ENCODE results near the gene ERVV-1. TPM values are rescaled to one million over a fixed set of nuclear protein-coding genes. Genes with fewer than 3 reads are reported as not detected.
A peak's percentile ranks its signal among the peaks of the same experiment; 100 is the strongest.
"Not testable (repeated sequence)": the region's sequence is repeated elsewhere in the genome, so short reads cannot be mapped to it uniquely, and the experiment has no call there.

Gene ERVV-1
- polyA plus RNA-seq, 3 donors = not detected

GRCh38 chr19:53015159-53015558 lies 1.4 kb downstream of the ERVV-1 start:
- no peak for DNase-seq (ENCODE audit: low read depth in 3 of 3, low spot score in 2 of 3)

GRCh38 chr19:53015730-53016129 lies 2.0 kb downstream of the ERVV-1 start:
- no peak for DNase-seq (ENCODE audit: low read depth in 3 of 3, low spot score in 2 of 3)

- DNase-seq (ENCODE audit: low read depth in 3 of 3, low spot score in 2 of 3) = no peak
These were observed 6.0 kb downstream of the ERVV-1 start for GRCh38 chr19:53019684-53020083.

- not testable (repeated sequence) for DNase-seq (ENCODE audit: low read depth in 3 of 3, low spot score in 2 of 3)
These were observed 14.6 kb downstream of the ERVV-1 start for GRCh38 chr19:53028306-53028705.

GRCh38 chr19:53034054-53034453 lies 20.3 kb downstream of the ERVV-1 start:
- DNase-seq (ENCODE audit: low read depth in 3 of 3, low spot score in 2 of 3) = no peak

DNA sequence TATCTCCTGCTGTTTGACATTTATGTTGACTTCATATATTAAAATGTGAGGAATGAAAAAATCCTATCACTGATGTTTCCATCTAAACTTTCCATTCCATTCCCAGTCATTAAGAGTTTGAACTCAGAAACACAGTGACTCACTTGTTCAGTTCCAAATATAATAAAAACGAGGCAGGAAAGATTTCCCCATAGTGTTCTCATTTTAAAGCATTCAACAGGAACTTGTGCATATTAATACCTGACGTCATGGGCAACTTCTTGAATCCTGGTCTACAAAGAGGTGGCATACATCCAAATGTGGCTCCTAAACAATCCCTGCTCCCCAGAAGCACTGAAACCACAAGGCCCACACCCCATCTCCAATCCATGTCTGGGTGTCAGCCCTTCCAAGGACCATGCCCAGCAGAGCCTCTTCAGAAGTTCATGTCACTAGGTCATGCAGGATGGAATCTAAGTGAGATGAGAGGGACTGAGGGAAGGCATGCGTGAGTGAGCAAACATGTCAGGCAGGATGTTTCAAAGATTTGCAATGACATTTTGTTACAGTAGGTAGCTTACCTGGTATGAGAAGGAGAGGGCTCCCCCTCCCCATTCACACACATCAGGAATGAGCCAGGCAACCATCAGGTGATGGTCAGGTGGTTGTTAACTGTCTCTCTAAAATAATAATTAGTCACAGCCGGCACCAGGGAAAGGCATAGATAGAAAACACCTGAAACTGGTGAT lies 21.4 kb downstream of the ERVV-1 start:
- no peak for DNase-seq (ENCODE audit: low read depth in 3 of 3, low spot score in 2 of 3)

DNA sequence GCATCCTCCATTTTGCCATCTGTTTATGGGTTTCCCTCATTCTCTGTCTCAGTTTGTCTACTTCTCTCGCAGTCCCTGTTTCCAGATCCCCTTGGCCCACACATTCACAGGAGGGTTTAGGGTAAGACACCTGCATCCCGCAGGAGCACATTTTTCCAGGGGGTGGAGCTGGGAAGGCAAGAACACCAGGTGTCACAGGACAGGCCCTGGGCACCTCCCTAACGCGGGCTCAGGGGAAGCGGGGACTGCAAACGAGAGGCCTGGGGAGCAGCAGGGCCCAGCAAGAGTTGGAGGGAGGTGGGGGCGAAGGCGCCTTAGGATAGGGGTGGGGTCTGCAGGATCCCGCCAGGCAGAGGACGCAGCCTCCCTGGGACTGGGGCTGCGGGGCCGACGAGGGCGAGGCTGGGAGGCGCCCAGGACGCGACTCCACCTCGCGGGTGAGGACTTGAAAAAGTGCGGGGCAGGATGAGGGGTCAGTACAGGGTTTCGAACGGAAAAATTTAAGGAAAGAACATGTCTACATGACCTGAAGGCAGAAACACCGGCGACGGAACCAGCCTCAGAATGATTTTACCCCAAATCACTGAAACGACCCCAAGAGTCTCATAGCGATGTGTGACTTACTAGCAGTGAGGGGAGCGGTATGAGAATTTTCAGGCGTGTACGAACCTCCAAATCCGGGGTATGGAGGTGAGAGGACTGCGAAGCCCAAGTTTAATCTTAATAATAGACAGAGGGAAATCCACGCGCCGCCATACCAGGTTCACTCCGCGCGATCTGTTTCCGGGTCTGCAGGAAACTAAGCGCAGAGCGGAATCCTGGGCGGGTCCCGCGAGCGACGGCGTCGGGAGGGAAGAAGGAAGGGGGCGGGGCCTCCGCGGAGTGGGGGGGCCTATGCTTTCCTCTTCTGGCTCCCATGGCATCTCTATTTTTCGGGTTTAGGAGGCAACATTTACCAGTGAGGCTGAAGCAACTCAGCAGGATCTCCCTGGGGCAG lies 23.7 kb downstream of the ERVV-1 start:
- DNase-seq (ENCODE audit: low read depth in 3 of 3, low spot score in 2 of 3) = peak in 1 of 3 donors; percentile 25

GRCh38 chr19:53041366-53041765 lies 27.6 kb downstream of the ERVV-1 start:
- no peak for DNase-seq (ENCODE audit: low read depth in 3 of 3, low spot score in 2 of 3)

DNA sequence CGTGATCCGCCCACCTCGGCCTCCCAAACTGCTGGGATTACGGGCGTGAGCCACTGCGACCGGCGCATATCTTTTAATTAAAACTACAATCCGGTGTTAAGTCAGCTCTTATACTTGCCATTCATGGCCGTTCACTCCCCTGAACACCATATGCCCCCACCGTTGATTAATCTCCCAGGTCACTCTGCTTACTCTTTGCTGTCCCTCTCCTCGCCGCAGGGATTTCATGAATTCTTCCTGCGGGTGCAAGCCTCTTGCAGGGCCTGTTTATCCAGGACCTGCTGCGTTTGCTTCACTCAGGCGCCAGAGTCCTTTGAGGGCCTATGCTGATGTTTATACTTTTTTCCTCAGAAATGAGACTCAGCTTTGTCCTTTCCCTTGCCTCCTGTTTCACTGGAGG lies 31.8 kb downstream of the ERVV-1 start:
- DNase-seq (ENCODE audit: low read depth in 3 of 3, low spot score in 2 of 3) = no peak

DNA sequence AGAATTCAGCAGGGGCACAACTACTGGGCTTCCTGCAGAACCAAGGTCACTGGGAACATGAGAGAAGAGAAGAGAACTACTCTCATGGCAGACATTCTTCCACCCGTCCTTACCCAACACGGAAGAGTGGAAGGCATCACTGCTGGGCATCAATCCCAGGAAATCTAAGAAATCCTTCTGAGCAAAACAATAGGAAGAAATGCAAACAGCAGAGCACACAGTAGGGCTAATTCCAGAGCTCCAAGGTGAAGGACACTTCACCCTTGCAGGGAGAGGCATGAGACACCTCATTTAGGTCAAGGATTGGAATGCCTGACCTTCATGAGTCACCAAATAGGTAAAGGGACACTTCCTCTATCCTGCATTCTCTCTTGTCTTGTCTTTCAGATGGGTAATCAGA lies 33.7 kb downstream of the ERVV-1 start:
- no peak for DNase-seq (ENCODE audit: low read depth in 3 of 3, low spot score in 2 of 3)

DNA sequence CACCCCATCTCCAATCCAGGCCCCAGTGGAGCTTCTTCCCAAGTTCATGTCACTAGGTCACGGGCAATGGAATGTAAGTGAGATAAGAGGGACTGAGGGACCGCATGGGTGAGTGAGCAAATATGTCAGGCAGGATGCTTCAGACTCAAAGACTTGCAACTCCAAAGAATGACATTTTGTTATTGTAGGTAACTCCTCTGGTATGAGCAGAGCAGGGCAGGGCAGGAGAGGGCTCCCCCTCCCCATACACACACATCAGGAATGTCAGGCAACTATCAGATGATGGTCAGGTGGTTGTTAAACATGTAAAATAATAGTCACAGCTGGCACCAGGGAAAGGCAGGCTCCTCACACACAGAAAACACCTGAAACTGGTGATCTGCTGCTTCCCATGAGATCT lies 41.4 kb downstream of the ERVV-1 start:
- no peak for DNase-seq (ENCODE audit: low read depth in 3 of 3, low spot score in 2 of 3)

- DNase-seq (ENCODE audit: low read depth in 3 of 3, low spot score in 2 of 3) = peak in 1 of 3 donors; percentile 44
These were observed 44.3 kb downstream of the ERVV-1 start for GRCh38 chr19:53057904-53058580.

Other genes starting within 250 kb of the ERVV-1 start
- 1 to 10 TPM; 5.7 to 9.5 (median 7.1) TPM for gene ZNF600, start 227.1 kb upstream of the ERVV-1 start, polyA plus RNA-seq (ENCODE audit: insufficient read length in 3 of 3)
- 10 to 100 TPM; 22.8 to 26.6 (median 24.6) TPM for gene ZNF28, start 192.3 kb upstream of the ERVV-1 start, polyA plus RNA-seq (ENCODE audit: insufficient read length in 3 of 3)
- 10 to 100 TPM; 35.2 to 36.3 (median 35.5) TPM for gene ZNF468, start 156.3 kb upstream of the ERVV-1 start, polyA plus RNA-seq (ENCODE audit: insufficient read length in 3 of 3)
- 10 to 100 TPM; 15.7 to 20.1 (median 18.0) TPM for gene ZNF320, start 116.3 kb upstream of the ERVV-1 start, polyA plus RNA-seq (ENCODE audit: insufficient read length in 3 of 3)
- gene ZNF888, start 90.5 kb upstream of the ERVV-1 start, polyA plus RNA-seq (ENCODE audit: insufficient read length in 3 of 3) = 10 to 100 TPM; 11.9 to 12.0 (median 12.0) TPM
- 10 to 100 TPM; 14.4 to 18.5 (median 16.0) TPM for gene ZNF816, start 51.0 kb upstream of the ERVV-1 start, polyA plus RNA-seq (ENCODE audit: insufficient read length in 3 of 3)
- under 1 TPM in 2 of 3 donors, not detected in 1; 0.07 to 0.16 TPM for gene ERVV-2, start 30.8 kb downstream of the ERVV-1 start, polyA plus RNA-seq (ENCODE audit: insufficient read length in 3 of 3)
- 10 to 100 TPM; 36.0 to 40.2 (median 38.9) TPM for gene ZNF160, start 89.5 kb downstream of the ERVV-1 start, polyA plus RNA-seq (ENCODE audit: insufficient read length in 3 of 3)
- 10 to 100 TPM; 23.9 to 28.3 (median 27.0) TPM for gene ZNF415, start 119.0 kb downstream of the ERVV-1 start, polyA plus RNA-seq (ENCODE audit: insufficient read length in 3 of 3)
- gene ZNF347, start 145.1 kb downstream of the ERVV-1 start, polyA plus RNA-seq (ENCODE audit: insufficient read length in 3 of 3) = 10 to 100 TPM; 10.3 to 11.4 (median 11.0) TPM
- 10 to 100 TPM in 1 of 3 donors, 1 to 10 TPM in 2; 5.7 to 10.9 (median 9.0) TPM for gene ZNF665, start 179.4 kb downstream of the ERVV-1 start, polyA plus RNA-seq (ENCODE audit: insufficient read length in 3 of 3)
- gene ZNF677, start 241.0 kb downstream of the ERVV-1 start, polyA plus RNA-seq (ENCODE audit: insufficient read length in 3 of 3) = 10 to 100 TPM; 51.9 to 53.7 (median 52.7) TPM
- under 1 TPM in 1 of 3 donors, not detected in 2; 0.19 TPM for gene VN1R2, start 244.4 kb downstream of the ERVV-1 start, polyA plus RNA-seq (ENCODE audit: insufficient read length in 3 of 3)